GM20000 (cell line): ENCODE measurements around the gene SMIM26.

Source experiments
- DNase-seq: peaks from one replicate; pipeline ENCODE4 v3.0.0; 2012; ENCODE audit warnings: low spot score
- TF ChIP-seq, protein P1 (sequence below): IDR thresholded peaks from 2 replicates; pipeline ENCODE4 v1.5.1; 2012; ENCODE audit warnings: mild to moderate bottlenecking, control low read depth; ENCODE audit errors: extremely low read depth, missing control alignments

The SMIM26 gene

DNA sequence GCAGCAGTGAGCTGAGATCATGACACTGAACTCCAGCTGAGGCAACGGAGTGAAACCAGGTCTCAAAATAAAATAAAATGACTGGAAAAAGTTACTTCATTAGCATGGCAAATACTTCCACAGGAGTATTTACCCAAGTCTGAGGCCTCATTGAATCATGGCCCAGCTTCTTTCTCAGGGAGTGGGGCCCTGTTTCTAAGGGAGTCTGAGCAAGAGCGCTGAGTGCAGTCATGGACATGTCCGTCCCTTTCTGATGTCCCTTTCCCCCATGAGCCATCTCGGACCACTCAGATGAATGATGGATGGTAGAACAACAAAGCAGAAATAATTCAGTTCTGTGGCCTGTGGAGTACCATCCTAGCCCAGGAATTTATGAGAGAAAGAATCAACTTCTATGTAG, 12.8 kb downstream of the SMIM26 start:
- DNase-seq: no peak

DNA sequence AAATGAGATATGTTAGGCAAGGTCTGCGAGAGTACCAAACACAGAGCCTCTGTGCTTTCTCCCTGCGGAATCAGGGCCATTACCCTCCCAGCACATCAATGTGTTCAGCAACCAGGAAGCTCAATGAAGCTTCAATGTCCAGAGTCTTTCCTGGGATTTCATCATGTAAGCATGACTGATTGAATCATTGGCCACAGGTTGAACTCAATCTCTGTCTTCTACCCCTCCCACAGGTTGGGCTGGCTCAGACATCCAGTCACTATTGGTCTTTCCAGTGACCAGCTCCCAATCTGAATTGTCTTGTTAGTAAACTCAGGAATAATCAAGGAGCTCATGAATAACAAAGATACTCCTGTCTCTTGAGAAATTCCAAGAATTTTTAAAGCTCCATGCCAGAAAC, 17.9 kb downstream of the SMIM26 start:
- no peak for DNase-seq
- TF ChIP-seq, protein P1, sequence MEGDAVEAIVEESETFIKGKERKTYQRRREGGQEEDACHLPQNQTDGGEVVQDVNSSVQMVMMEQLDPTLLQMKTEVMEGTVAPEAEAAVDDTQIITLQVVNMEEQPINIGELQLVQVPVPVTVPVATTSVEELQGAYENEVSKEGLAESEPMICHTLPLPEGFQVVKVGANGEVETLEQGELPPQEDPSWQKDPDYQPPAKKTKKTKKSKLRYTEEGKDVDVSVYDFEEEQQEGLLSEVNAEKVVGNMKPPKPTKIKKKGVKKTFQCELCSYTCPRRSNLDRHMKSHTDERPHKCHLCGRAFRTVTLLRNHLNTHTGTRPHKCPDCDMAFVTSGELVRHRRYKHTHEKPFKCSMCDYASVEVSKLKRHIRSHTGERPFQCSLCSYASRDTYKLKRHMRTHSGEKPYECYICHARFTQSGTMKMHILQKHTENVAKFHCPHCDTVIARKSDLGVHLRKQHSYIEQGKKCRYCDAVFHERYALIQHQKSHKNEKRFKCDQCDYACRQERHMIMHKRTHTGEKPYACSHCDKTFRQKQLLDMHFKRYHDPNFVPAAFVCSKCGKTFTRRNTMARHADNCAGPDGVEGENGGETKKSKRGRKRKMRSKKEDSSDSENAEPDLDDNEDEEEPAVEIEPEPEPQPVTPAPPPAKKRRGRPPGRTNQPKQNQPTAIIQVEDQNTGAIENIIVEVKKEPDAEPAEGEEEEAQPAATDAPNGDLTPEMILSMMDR: no peak

More for the DNA sequence above, 12.8 kb downstream of the SMIM26 start:
- TF ChIP-seq, protein P1: no peak

DNA sequence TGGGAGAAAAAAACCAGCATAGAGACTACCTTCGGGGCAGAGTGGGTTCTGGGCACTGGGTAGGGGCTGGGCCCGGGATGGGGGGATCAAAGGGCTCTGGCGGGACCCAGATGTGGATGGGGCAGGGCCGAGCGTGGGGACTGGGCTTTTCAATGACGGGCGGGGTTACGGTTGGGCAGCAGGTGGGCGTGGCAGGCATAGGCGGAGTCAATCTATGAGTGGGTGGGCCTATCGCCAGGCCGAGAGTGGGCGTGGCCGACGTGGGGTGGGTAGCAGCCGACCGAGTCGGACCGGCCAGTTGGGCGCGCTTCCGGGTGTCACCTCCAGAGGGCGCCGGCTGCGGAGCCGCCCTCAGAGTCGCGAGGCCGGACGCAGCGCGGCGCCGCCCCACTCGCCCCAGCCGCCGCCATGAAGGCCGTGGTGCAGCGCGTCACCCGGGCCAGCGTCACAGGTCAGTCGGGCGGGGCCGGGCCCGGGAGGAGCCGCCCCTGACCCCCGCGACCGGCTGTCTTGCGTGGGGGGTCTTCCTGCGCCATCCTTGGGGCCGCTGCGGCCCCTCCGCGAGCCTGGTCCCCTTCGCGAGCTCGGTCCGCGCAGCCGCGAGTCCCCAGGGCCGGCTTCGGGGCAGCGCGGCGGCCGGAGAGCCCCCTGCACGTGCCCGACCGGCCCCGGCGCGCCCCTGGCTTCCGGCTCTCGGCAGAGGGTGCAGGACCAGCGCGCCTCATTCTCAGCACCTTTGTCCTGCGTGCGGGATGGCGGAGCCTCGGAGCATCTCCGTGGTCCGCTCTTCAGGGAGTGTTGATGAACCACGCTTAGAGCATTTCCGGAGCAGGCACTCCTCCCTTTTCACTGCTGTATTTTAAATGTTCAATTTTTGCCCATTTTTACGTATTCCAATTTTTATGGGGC, 20.7 kb downstream of the SMIM26 start, which contains the start of gene DTD1:
Gene DTD1, plus strand, starts transcription at position 390 of the 909 bp plus-strand sequence. Its CDS starts 19 bp downstream, at position 409.
- peak; percentile 95 for DNase-seq
- TF ChIP-seq, protein P1: peak; percentile 56

DNA sequence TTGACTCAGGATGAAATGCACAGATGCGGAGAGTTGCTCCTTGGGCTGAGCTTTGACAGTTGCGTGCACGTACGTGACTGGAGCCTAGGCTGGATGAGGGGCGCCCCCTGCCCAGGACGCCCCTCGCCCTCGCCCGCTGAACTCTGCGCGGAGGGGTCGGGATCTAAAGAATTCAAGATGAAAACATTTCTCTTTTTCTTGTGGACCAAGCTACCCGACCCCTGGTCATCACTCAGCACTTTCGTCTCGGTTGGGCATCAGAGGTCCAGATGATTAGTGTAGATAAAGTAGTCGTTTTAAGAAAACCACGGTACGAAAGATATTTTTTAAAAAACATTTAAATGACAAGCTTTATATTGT, 21.3 kb downstream of the SMIM26 start:
- DNase-seq: no peak
- TF ChIP-seq, protein P1: no peak

DNA sequence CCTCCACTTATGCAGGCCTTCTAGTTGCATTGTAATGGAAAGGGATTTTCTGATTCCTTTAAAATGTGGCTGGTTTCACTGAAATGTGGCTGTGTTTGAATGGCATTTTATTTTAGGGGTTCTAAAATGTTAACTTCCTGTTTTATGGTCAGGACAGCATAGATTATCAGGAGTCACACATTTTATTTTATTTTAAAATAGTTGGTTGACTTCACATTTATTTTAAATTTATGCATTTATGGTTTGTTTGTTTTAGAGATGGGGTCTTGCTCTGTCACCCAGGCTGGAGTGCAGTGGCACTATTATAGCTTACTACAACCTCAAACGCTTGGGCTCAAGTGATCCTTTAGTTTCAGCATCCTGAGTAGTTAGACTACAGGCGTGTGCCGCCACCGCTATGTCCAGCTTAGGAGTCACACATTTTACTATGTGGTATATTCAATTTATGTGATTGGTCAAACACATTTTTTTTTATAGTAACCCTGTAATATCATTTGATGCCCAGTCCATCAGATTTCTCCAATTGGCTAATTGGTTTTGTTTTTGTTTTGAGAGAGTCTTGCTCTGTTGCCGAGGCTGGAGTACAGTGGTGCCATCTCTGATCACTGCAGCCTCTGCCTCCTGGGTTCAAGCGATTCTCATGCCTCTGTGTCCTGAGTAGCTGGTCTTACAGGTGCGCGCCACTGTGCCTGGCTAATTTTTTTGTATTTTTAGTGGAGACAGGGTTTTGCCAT, 22.9 kb downstream of the SMIM26 start:
- TF ChIP-seq, protein P1: no peak
- DNase-seq: no peak

DNA sequence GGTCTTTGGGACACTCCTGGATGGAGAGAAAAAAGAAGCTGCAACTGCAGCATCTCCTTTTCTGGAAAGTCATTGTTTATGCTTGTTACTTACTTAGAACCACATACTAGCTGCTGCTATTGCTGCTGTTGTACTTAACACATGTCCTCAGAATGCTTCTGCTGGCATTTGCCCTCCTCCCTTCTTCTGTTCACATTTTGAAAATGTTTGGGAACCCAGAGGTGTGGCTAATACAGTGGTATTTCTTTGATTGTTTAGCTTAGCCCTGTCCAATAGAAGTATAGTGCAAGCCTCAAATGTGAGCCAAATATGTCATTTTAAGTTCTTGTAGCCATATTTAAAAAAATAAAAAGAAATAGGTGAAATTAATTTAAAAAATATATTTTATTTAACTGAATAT, 29.0 kb downstream of the SMIM26 start:
- TF ChIP-seq, protein P1: no peak
- no peak for DNase-seq

DNA sequence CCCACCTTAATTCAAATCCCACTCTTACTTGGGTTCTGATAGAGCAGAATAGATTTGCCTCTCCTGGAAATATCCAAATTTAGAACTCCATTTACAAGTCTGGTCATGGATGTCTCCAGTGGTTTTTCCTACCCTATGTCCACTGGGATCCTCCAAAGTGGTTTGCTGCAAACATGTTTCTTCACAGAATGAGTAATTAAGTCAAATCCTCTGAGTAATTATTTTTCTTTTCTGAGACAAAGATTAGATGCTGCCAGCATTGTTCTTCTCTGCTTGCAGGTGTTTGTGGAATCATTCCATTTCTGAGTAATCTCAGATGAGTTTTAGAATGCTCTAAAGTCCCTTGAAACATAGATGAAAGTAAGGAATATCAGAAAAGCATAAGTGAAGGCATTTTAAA, 42.5 kb downstream of the SMIM26 start:
- DNase-seq: no peak
- TF ChIP-seq, protein P1: no peak
